ENCODE results near the gene GYS1.

DNA sequence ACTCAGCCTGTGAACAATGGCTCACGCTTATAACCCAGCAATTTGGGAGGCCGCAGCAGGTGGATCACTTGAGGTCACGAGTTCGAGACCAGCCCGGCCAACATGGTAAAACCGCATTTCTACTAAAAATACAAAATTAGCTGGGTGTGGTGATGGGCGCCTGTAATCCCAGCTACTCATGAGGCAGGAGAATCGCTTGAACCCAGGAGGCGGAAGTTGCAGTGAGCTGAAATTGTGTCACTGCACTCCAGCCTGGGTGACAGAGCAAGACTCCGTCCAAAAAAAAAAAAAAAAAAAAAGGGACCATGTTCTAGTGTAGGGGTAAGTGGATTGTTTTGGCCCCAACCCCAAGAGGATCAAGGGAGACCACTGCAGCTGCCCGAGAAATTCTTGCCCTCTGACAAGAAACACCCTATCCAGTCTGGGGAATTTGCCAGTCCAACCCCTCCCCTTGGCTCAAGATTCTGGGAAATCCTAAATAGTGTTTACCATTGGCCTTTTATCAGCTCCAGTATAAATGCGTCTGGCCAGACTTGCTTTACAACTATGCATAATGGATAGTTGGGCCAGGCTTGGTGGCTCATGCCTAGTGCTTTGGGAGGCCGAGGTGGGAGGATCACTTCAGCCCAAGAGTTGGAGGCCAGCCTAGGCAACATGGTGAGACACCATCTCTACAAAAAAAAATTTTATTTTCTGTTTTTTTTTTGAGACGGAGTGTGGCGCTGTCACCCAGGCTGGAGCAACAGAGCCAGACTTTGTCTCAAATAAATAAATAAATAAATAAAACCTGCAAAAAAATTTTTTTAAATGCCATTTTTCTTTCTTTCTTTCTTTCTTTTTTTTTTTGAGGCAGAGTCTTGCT, 64.7 kb downstream of the GYS1 start:
- TF ChIP-seq, protein P1, sequence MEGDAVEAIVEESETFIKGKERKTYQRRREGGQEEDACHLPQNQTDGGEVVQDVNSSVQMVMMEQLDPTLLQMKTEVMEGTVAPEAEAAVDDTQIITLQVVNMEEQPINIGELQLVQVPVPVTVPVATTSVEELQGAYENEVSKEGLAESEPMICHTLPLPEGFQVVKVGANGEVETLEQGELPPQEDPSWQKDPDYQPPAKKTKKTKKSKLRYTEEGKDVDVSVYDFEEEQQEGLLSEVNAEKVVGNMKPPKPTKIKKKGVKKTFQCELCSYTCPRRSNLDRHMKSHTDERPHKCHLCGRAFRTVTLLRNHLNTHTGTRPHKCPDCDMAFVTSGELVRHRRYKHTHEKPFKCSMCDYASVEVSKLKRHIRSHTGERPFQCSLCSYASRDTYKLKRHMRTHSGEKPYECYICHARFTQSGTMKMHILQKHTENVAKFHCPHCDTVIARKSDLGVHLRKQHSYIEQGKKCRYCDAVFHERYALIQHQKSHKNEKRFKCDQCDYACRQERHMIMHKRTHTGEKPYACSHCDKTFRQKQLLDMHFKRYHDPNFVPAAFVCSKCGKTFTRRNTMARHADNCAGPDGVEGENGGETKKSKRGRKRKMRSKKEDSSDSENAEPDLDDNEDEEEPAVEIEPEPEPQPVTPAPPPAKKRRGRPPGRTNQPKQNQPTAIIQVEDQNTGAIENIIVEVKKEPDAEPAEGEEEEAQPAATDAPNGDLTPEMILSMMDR (IDR thresholded peaks at IDR 0.05; ENCODE audit: low read length) = no peak
- no peak for TF ChIP-seq EZH2 (IDR thresholded peaks at IDR 0.05; ENCODE audit: borderline replicate concordance, low read length)
